HG02852 (cell line): Measurements from ENCODE around the gene PANX1.

Experiments
- ATAC-seq: cut with Tn5 transposase; IDR thresholded peaks from one replicate; pipeline ENCODE4 v1.9.1; 2021; ENCODE audit warnings: mild to moderate bottlenecking, moderate library complexity; ENCODE audit not compliant: unreplicated experiment

The PANX1 gene

GRCh38 chr11:94183251-94183885 is 54.7 kb downstream of the PANX1 start:
- ATAC-seq: no peak

- ATAC-seq: peak; percentile 74
Observed at GRCh38 chr11:94183886-94184264, 55.2 kb downstream of the PANX1 start.

GRCh38 chr11:94184362-94184761 is 55.7 kb downstream of the PANX1 start:
- no peak for ATAC-seq

- no peak for ATAC-seq
Observed at GRCh38 chr11:94184846-94185245, 56.2 kb downstream of the PANX1 start.

GRCh38 chr11:94185416-94186084 is 56.9 kb downstream of the PANX1 start:
- no peak for ATAC-seq

GRCh38 chr11:94186342-94187203 is 57.9 kb downstream of the PANX1 start:
- no peak for ATAC-seq

GRCh38 chr11:94193288-94193687 is 64.6 kb downstream of the PANX1 start:
- no peak for ATAC-seq

GRCh38 chr11:94194712-94195111 is 66.1 kb downstream of the PANX1 start:
- no peak for ATAC-seq

GRCh38 chr11:94196363-94196762 is 67.7 kb downstream of the PANX1 start:
- ATAC-seq: no peak

GRCh38 chr11:94198718-94199117 is 70.1 kb downstream of the PANX1 start:
- ATAC-seq: no peak

GRCh38 chr11:94199136-94200130 is 70.8 kb downstream of the PANX1 start:
- no peak for ATAC-seq

GRCh38 chr11:94201004-94201465 is 72.4 kb downstream of the PANX1 start:
- ATAC-seq: no peak

- ATAC-seq: no peak
Observed at GRCh38 chr11:94203070-94203469, 74.4 kb downstream of the PANX1 start.

GRCh38 chr11:94211261-94211830 is 82.7 kb downstream of the PANX1 start:
- ATAC-seq: no peak

GRCh38 chr11:94212898-94213297 is 84.3 kb downstream of the PANX1 start:
- no peak for ATAC-seq

- no peak for ATAC-seq
Observed at GRCh38 chr11:94217705-94218104, 89.1 kb downstream of the PANX1 start.

- ATAC-seq: no peak
Observed at GRCh38 chr11:94218372-94218771, 89.7 kb downstream of the PANX1 start.

GRCh38 chr11:94219771-94220170 is 91.1 kb downstream of the PANX1 start:
- ATAC-seq: no peak

GRCh38 chr11:94224078-94224477 is 95.4 kb downstream of the PANX1 start:
- no peak for ATAC-seq
